Mesenchymal stem cell (in vitro differentiated cells and primary cell): ENCODE results near the gene CRISPLD2.

Experiments
- DNase-seq: peaks from one replicate; pipeline ENCODE4 v3.0.0-alpha.2; 2013
- H2AFZ ChIP-seq: one replicate; pipeline ENCODE4 v1.6.1; 2013; ENCODE audit warnings: low read depth, mild to moderate bottlenecking, control low read depth, inconsistent platforms, low read length, moderate library complexity
- H2AK5ac ChIP-seq: 2 replicates; pipeline ENCODE4 v1.6.1; 2013; ENCODE audit warnings: low read length, moderate library complexity, mild to moderate bottlenecking, inconsistent platforms; ENCODE audit not compliant: severe bottlenecking
- H2BK120ac ChIP-seq: one replicate; pipeline ENCODE4 v1.6.1; 2013; ENCODE audit warnings: low read depth, mild to moderate bottlenecking, inconsistent platforms, low read length, moderate library complexity
- H2BK12ac ChIP-seq, 2 experiments: one replicate each; pipeline ENCODE4 v1.6.1; 2013; ENCODE audit warnings: inconsistent platforms in 2 of 2, low read length in 2 of 2, mild to moderate bottlenecking in 2 of 2, moderate library complexity in 2 of 2, control low read depth in 1 of 2
- H2BK15ac ChIP-seq: one replicate; pipeline ENCODE4 v1.6.1; 2013; ENCODE audit warnings: mild to moderate bottlenecking, low read depth, inconsistent platforms; ENCODE audit not compliant: poor library complexity, severe bottlenecking
- H2BK5ac ChIP-seq: 2 replicates; pipeline ENCODE4 v1.6.1; 2013; ENCODE audit warnings: low read depth, mild to moderate bottlenecking, low read length, control low read depth, inconsistent platforms; ENCODE audit not compliant: poor library complexity, severe bottlenecking
- H3K14ac ChIP-seq, 2 experiments: one replicate each; pipeline ENCODE4 v1.6.1; 2013; ENCODE audit warnings: inconsistent platforms in 2 of 2, low read length in 2 of 2, control low read depth in 1 of 2, mild to moderate bottlenecking in 1 of 2, moderate library complexity in 1 of 2
- H3K18ac ChIP-seq, 2 experiments: one replicate each; pipeline ENCODE4 v1.6.1; 2013; ENCODE audit warnings: inconsistent platforms in 2 of 2, low read length in 2 of 2, control low read depth in 1 of 2, low read depth in 1 of 2, mild to moderate bottlenecking in 1 of 2
- H3K23ac ChIP-seq, 2 experiments: one replicate each; pipeline ENCODE4 v1.6.1; 2013; ENCODE audit warnings: inconsistent platforms in 2 of 2, low read length in 2 of 2, mild to moderate bottlenecking in 2 of 2, moderate library complexity in 2 of 2, control low read depth in 1 of 2
- H3K27ac ChIP-seq: 2 replicates; pipeline ENCODE4 v1.5.1; 2013; ENCODE audit warnings: mild to moderate bottlenecking, moderate library complexity, low read length, control low read depth, inconsistent platforms; ENCODE audit not compliant: poor library complexity, severe bottlenecking
- H3K27me3 ChIP-seq, 2 experiments: 2 replicates each; pipeline versions ENCODE4 v1.6.1 to v1.7.0; 2013; ENCODE audit warnings: low read length in 2 of 2, mild to moderate bottlenecking in 2 of 2, moderate library complexity in 2 of 2, control low read depth in 1 of 2, inconsistent platforms in 1 of 2; ENCODE audit not compliant: control insufficient read depth in 1 of 2, insufficient read depth in 1 of 2
- H3K36me3 ChIP-seq, 2 experiments: 2 replicates each; pipeline versions ENCODE4 v1.6.1 to v1.7.0; 2013; ENCODE audit warnings: low read length in 2 of 2, control low read depth in 1 of 2, inconsistent platforms in 1 of 2, low read depth in 1 of 2, mild to moderate bottlenecking in 1 of 2; ENCODE audit not compliant: insufficient read depth in 2 of 2, control insufficient read depth in 1 of 2
- H3K4ac ChIP-seq, 2 experiments: one replicate each; pipeline ENCODE4 v1.6.1; 2013; ENCODE audit warnings: inconsistent platforms in 2 of 2, low read length in 2 of 2, mild to moderate bottlenecking in 2 of 2, moderate library complexity in 2 of 2, control low read depth in 1 of 2, low read depth in 1 of 2
- H3K4me1 ChIP-seq: 2 replicates; pipeline ENCODE4 v1.6.1; 2013; ENCODE audit warnings: low read depth, low read length, control low read depth; ENCODE audit not compliant: control insufficient read depth, insufficient read depth
- H3K4me2 ChIP-seq: 2 replicates; pipeline ENCODE4 v1.6.1; 2013; ENCODE audit warnings: low read length, mild to moderate bottlenecking, inconsistent platforms; ENCODE audit not compliant: poor library complexity, severe bottlenecking
- H3K4me3 ChIP-seq, 2 experiments: 2 replicates each; pipeline versions ENCODE4 v1.5.1 to v1.7.0; 2013; ENCODE audit warnings: low read length in 2 of 2, mild to moderate bottlenecking in 2 of 2, control low read depth in 1 of 2, low read depth in 1 of 2; ENCODE audit not compliant: insufficient read depth in 1 of 2
- H3K79me1 ChIP-seq: replicated peaks from 2 replicates; pipeline ENCODE4 v1.6.1; 2013; ENCODE audit warnings: mild to moderate bottlenecking, control low read depth, low read length, inconsistent platforms; ENCODE audit not compliant: poor library complexity, severe bottlenecking
- H3K9ac ChIP-seq: 2 replicates; pipeline ENCODE4 v1.7.0; 2013; ENCODE audit warnings: mild to moderate bottlenecking, low read length, moderate library complexity
- H3K9me3 ChIP-seq: 2 replicates; pipeline ENCODE4 v1.7.0; 2013; ENCODE audit warnings: mild to moderate bottlenecking, low read length; ENCODE audit not compliant: control insufficient read depth
- H4K8ac ChIP-seq: one replicate; pipeline ENCODE4 v1.6.1; 2013; ENCODE audit warnings: inconsistent platforms, mild to moderate bottlenecking, low read length, moderate library complexity
- H4K91ac ChIP-seq: one replicate; pipeline ENCODE4 v1.6.1; 2013; ENCODE audit warnings: mild to moderate bottlenecking, low read length, inconsistent platforms
- WGBS: methylation state at CpG from one replicate; pipeline ENCODE4 v1.1.7; 2013; ENCODE audit warnings: mixed read lengths; 5-methylcytosine and 5-hydroxymethylcytosine counted together

CRISPLD2 gene

GRCh38 chr16:84861671-84862070 lies 41.9 kb downstream of the CRISPLD2 start:
- H3K4me2 ChIP-seq, result no peak overlapping the region
- no peak overlapping the region for H3K23ac ChIP-seq
- 92% methylated on average over 5 of the region's 7 CpGs for WGBS

DNA sequence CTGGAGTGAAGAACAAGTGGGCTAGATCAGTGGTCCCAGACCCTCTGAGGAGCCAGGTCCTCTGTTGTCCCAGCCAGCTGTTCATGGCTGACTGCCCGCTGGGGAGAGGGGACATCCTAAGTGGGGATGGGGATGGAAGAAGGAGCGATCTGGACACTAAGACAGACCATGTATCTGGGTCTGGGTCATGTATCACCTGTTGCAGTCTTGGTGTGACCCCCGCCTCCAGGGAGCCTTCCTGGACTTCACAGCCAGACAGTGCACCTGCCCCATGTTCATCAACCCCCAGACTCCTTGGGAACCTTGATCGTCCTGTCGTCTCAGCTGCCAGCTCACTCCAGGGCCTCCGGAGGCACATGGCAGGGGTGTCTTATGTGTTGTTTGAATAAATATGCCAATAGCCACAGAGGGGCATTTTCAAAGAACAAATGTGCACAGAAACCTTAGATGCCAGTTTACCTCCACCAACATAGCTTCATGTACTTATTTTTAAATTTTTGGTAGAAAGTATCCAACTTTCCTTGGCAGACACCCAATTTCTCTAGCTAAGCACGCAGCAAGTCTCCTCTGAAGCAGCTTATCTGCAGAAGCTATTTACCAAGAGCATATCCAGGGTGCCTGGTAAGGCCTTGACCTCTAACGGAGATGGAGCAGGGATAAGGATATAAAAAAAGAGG lies 43.2 kb downstream of the CRISPLD2 start:
- H2BK120ac ChIP-seq, result no peak overlapping the region
- no peak overlapping the region for H3K9ac ChIP-seq
- H3K4me1 ChIP-seq, result no peaks in the 10 kb centered on the region
- no peak overlapping the region for H2BK12ac ChIP-seq
- no peak overlapping the region for H2AFZ ChIP-seq
- no peak overlapping the region for H3K14ac ChIP-seq
- H3K36me3 ChIP-seq, result no peaks in the 10 kb centered on the region
- no peak overlapping the region for H3K4me2 ChIP-seq
- H4K91ac ChIP-seq, result no peak overlapping the region
- no peak overlapping the region for H3K27ac ChIP-seq
- 96% methylated on average over 4 of the region's 8 CpGs for whole genome bisulfite sequencing
- H2AK5ac ChIP-seq, result no peak overlapping the region
- no peak for DNase-seq
- no peak overlapping the region for H3K4me3 ChIP-seq
- no peak overlapping the region for H4K8ac ChIP-seq
- H2BK15ac ChIP-seq, result no peak overlapping the region
- no peak overlapping the region for H3K18ac ChIP-seq
- H3K9me3 ChIP-seq, result peaks cover 28% of the 10 kb centered on the region
- H3K79me1 ChIP-seq, result no peaks in the 10 kb centered on the region
- H3K23ac ChIP-seq, result no peak overlapping the region
- no peak overlapping the region for H3K4ac ChIP-seq
- no peak overlapping the region for H2BK5ac ChIP-seq
- H3K27me3 ChIP-seq, result no peaks in the 10 kb centered on the region

More at GRCh38 chr16:84861671-84862070, 41.9 kb downstream of the CRISPLD2 start:
- no peaks in the 10 kb centered on the region for H3K4me1 ChIP-seq
- H4K91ac ChIP-seq, result no peak overlapping the region
- no peak overlapping the region for H4K8ac ChIP-seq
- H3K27me3 ChIP-seq, result no peaks in the 10 kb centered on the region
- no peak overlapping the region for H2AFZ ChIP-seq
- no peak overlapping the region for H2AK5ac ChIP-seq
- no peak overlapping the region for H2BK12ac ChIP-seq
- no peak for DNase-seq
- no peak overlapping the region for H2BK5ac ChIP-seq
- no peak overlapping the region for H3K14ac ChIP-seq
- H3K9me3 ChIP-seq, result peaks cover 28% of the 10 kb centered on the region
- no peak overlapping the region for H3K27ac ChIP-seq
- H3K79me1 ChIP-seq, result no peaks in the 10 kb centered on the region
- H3K4me3 ChIP-seq, result no peak overlapping the region
- H3K4ac ChIP-seq, result no peak overlapping the region
- no peak overlapping the region for H3K18ac ChIP-seq
- no peak overlapping the region for H2BK120ac ChIP-seq
- no peak overlapping the region for H3K9ac ChIP-seq
- H3K36me3 ChIP-seq, result no peaks in the 10 kb centered on the region
- no peak overlapping the region for H2BK15ac ChIP-seq

- no peak overlapping the region for H3K23ac ChIP-seq
- no peak overlapping the region for H3K9ac ChIP-seq
- 99% methylated on average over 8 of the region's 8 CpGs for WGBS
- H3K36me3 ChIP-seq, result no peaks in the 10 kb centered on the region
- no peak overlapping the region for H2BK120ac ChIP-seq
- no peak overlapping the region for H3K4me2 ChIP-seq
- no peaks in the 10 kb centered on the region for H3K27me3 ChIP-seq
- H2BK12ac ChIP-seq, result no peak overlapping the region
- H3K18ac ChIP-seq, result no peak overlapping the region
- no peak overlapping the region for H3K4ac ChIP-seq
- H3K4me3 ChIP-seq, result no peak overlapping the region
- H3K27ac ChIP-seq, result no peak overlapping the region
- H2BK5ac ChIP-seq, result no peak overlapping the region
- no peak overlapping the region for H2AK5ac ChIP-seq
- no peak overlapping the region for H3K14ac ChIP-seq
- peaks cover 27% of the 10 kb centered on the region for H3K9me3 ChIP-seq
- no peak overlapping the region for H4K91ac ChIP-seq
- no peaks in the 10 kb centered on the region for H3K4me1 ChIP-seq
- no peak for DNase-seq
- H2BK15ac ChIP-seq, result no peak overlapping the region
- H4K8ac ChIP-seq, result no peak overlapping the region
- no peak overlapping the region for H2AFZ ChIP-seq
- H3K79me1 ChIP-seq, result no peaks in the 10 kb centered on the region
Measured at GRCh38 chr16:84863481-84863814, 43.7 kb downstream of the CRISPLD2 start.

GRCh38 chr16:84864326-84864955 lies 44.7 kb downstream of the CRISPLD2 start:
- peaks cover 18% of the 10 kb centered on the region for H3K9me3 ChIP-seq
- H2AFZ ChIP-seq, result no peak overlapping the region
- no peak overlapping the region for H3K4ac ChIP-seq
- no peaks in the 10 kb centered on the region for H3K36me3 ChIP-seq
- H3K23ac ChIP-seq, result no peak overlapping the region
- H4K91ac ChIP-seq, result no peak overlapping the region
- no peak overlapping the region for H4K8ac ChIP-seq
- H3K14ac ChIP-seq, result no peak overlapping the region
- H2BK12ac ChIP-seq, result no peak overlapping the region
- 95% methylated on average over 12 of the region's 13 CpGs for WGBS
- H3K27ac ChIP-seq, result no peak overlapping the region
- H3K4me2 ChIP-seq, result no peak overlapping the region
- no peaks in the 10 kb centered on the region for H3K27me3 ChIP-seq
- H2BK120ac ChIP-seq, result no peak overlapping the region
- no peak overlapping the region for H3K4me3 ChIP-seq
- H3K18ac ChIP-seq, result no peak overlapping the region
- no peak overlapping the region for H2BK15ac ChIP-seq
- no peaks in the 10 kb centered on the region for H3K4me1 ChIP-seq
- no peak overlapping the region for H2AK5ac ChIP-seq
- no peak overlapping the region for H2BK5ac ChIP-seq
- DNase-seq, result no peak
- H3K9ac ChIP-seq, result no peak overlapping the region
- H3K79me1 ChIP-seq, result no peaks in the 10 kb centered on the region
